Gastrocnemius medialis (tissue), 4 donors: ENCODE results near the gene SBF1. TPM values are rescaled to one million over a fixed set of nuclear protein-coding genes. Genes with fewer than 3 reads are reported as not detected.
"Not testable (repeated sequence)": the region's sequence is repeated elsewhere in the genome, so short reads cannot be mapped to it uniquely, and the experiment has no call there.

Experiments
- ATAC-seq, 2 donors: fragments of 150-250 bp; one replicate each; pipeline ENCODE4 v1.9.1; 2016
- DNase-seq, 2 donors: peaks; one replicate each; pipeline ENCODE4 v3.0.0-alpha.2; 2019
- H3K27ac ChIP-seq, 4 donors: fragments of 200-600 bp; sonication (generic); 1 replicate in 1 of 4; 2 replicates in 3 of 4; pipeline ENCODE4 v1.5.1; 2016 to 2018; ENCODE audit warnings: mild to moderate bottlenecking in 2 of 4, moderate library complexity in 1 of 4
- H3K27me3 ChIP-seq, 3 donors: fragments of 200-600 bp; sonication (generic) in 2 of 3; 1 replicate in 1 of 3; 2 replicates in 2 of 3; pipeline versions ENCODE4 v1.5.1 to v1.6.0; 2016 to 2019; ENCODE audit warnings: mild to moderate bottlenecking in 1 of 3, moderate library complexity in 1 of 3
- H3K36me3 ChIP-seq, 2 donors: fragments of 200-600 bp; sonication (generic) in 1 of 2; one replicate each; pipeline ENCODE4 v1.5.1; 2017 to 2018
- H3K4me1 ChIP-seq, 2 donors: fragments of 200-600 bp; sonication (generic) in 1 of 2; one replicate each; pipeline ENCODE4 v1.5.1; 2016 to 2017; ENCODE audit warnings: mild to moderate bottlenecking in 2 of 2
- H3K4me3 ChIP-seq, 4 donors: fragments of 200-600 bp; sonication (generic) in 3 of 4; 1 replicate in 1 of 4; 2 replicates in 3 of 4; pipeline ENCODE4 v1.5.1; 2016 to 2019; ENCODE audit warnings: mild to moderate bottlenecking in 2 of 4
- H3K9me3 ChIP-seq, 3 donors: fragments of 200-600 bp; sonication (generic) in 2 of 3; 1 replicate in 1 of 3; 2 replicates in 2 of 3; pipeline ENCODE4 v1.5.1; 2016 to 2019
- POLR2A ChIP-seq, 2 donors: fragments of 450-650 bp; IDR thresholded peaks; one replicate each; pipeline ENCODE4 v1.6.1; 2017; ENCODE audit warnings: antibody characterized with exemption in 2 of 2, mild to moderate bottlenecking in 2 of 2, moderate library complexity in 2 of 2
- in situ Hi-C, 4 donors: fragments of 200-750 bp; cut with MboI; loops; one replicate each; pipeline versions ENCODE4 v1.15.0 to v1.8.0; 2017; ENCODE audit warnings: low sequenced_read_pairs in 4 of 4
- intact Hi-C: fragments of 100-400 bp; cut with DNase I; formaldehyde crosslinking; loops from one replicate; pipeline ENCODE4 v1.15.1; 2023; ENCODE audit warnings: low total_unique reads
- total RNA-seq, 4 donors: library from RNA; depleted of rRNA; stranded (reverse); fragments of >200 nt; gene quantifications; one replicate each; pipeline versions ENCODE4 v1.1.0 to v1.2.3, GENCODE V29; 2016
- TF ChIP-seq, protein P1 (sequence below), 5 experiments: fragments of 450-650 bp in 3 of 5; fragments of 200-600 bp in 2 of 5; sonication (generic) in 2 of 5; IDR thresholded peaks in 4 of 5; conservative IDR thresholded peaks in 1 of 5; 1 replicate in 4 of 5; 2 replicates in 1 of 5; pipeline ENCODE4 v1.5.1; 2016 to 2019; ENCODE audit warnings: antibody characterized with exemption in 5 of 5, mild to moderate bottlenecking in 3 of 5, moderate library complexity in 3 of 5

The SBF1 gene
- total RNA-seq, 4 donors from 2014 or later: 50.5 to 116 (median 107) TPM

DNA sequence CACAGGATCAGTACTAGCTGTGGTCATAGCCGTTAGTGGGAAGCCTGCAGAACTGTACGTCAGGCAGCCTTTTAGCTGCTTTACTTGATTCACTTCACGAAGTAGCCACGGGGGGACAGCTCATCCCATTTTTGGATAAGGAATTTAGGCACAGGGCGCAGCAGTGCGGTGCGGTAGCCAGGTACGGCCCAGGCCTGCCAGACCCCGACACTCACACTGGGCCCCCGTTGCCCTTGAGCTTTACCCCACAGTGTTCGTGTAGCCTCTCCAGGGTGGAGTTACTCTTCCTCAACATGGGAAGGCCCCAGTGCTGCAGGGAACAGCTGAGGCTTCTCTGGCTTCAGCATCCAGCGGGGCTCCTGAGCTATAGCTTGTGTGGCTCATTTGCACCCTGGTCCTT is 59.4 kb downstream of the SBF1 start:
- H3K4me1 ChIP-seq: no peaks in the 10 kb centered on the region
- peaks cover 0 to 76% of the 10 kb centered on the region in 2 donors for H3K36me3 ChIP-seq
- in situ Hi-C loops (no loop called here), intact Hi-C loops (no loop called here)
- no peak for ATAC-seq
- no peaks in the 10 kb centered on the region for H3K9me3 ChIP-seq
- H3K27me3 ChIP-seq: no peaks in the 10 kb centered on the region
- TF ChIP-seq, protein P1, sequence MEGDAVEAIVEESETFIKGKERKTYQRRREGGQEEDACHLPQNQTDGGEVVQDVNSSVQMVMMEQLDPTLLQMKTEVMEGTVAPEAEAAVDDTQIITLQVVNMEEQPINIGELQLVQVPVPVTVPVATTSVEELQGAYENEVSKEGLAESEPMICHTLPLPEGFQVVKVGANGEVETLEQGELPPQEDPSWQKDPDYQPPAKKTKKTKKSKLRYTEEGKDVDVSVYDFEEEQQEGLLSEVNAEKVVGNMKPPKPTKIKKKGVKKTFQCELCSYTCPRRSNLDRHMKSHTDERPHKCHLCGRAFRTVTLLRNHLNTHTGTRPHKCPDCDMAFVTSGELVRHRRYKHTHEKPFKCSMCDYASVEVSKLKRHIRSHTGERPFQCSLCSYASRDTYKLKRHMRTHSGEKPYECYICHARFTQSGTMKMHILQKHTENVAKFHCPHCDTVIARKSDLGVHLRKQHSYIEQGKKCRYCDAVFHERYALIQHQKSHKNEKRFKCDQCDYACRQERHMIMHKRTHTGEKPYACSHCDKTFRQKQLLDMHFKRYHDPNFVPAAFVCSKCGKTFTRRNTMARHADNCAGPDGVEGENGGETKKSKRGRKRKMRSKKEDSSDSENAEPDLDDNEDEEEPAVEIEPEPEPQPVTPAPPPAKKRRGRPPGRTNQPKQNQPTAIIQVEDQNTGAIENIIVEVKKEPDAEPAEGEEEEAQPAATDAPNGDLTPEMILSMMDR (IDR thresholded peaks at IDR 0.05 in 4 of 5, conservative IDR thresholded peaks at IDR 0.05 in 1 of 5): no peak
- no peak for DNase-seq
- H3K4me3 ChIP-seq: no peak overlapping the region
- no peak overlapping the region for H3K27ac ChIP-seq

DNA sequence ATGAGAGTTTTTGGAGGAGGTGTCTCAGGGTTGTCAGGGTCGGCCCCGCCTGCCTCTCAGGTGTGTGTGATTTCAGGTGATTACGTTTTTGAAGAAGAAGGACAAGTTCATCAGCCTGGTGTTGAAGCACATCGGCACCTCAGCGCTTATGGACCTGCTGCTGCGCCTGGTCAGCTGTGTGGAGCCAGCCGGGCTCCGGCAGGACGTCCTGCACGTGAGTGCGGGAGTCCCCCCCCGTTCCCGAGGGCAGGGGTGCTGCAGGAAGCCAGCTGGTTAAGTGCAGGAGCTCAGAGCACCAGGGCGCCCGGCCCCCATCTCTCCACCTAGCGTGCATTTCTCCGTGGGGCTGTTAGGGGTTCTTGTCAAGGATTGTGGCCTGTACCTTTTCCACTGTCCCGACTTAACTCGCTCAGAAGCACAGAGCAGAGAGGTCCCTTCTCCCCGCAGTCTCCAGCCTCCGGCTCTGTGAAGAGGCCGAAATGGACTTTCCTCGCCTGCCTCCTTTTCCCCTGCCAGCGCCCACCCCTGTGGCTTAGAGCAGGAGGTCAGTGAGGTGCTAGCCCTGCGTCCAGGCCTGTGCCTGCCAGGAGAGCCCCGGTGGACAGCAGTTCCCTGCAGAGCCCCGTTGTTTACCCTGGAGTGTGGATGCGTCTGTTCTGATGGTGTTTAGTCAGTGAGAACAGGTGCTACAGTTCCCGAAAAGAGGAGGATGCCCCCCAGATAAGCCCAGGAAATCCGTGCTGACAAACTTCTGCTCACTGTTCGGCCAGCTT is 60.2 kb downstream of the SBF1 start:
- DNase-seq (no peak), ATAC-seq (no peak)
- no peaks in the 10 kb centered on the region for H3K9me3 ChIP-seq
- H3K36me3 ChIP-seq: peaks cover 0 to 70% of the 10 kb centered on the region in 2 donors
- H3K27me3 ChIP-seq: no peaks in the 10 kb centered on the region
- in situ Hi-C loops: no loop called here
- no peaks in the 10 kb centered on the region for H3K4me1 ChIP-seq
- no peak overlapping the region for H3K4me3 ChIP-seq
- TF ChIP-seq, protein P1 (IDR thresholded peaks at IDR 0.05 in 4 of 5, conservative IDR thresholded peaks at IDR 0.05 in 1 of 5): no peak
- no peak for TF ChIP-seq POLR2A (IDR thresholded peaks at IDR 0.05)
- H3K27ac ChIP-seq: no peak overlapping the region
- intact Hi-C loops: no loop called here

GRCh38 chr22:50408954-50409353 is 65.9 kb downstream of the SBF1 start:
- H3K36me3 ChIP-seq: peaks cover 0 to 36% of the 10 kb centered on the region in 2 donors

GRCh38 chr22:50408311-50408710 is 66.5 kb downstream of the SBF1 start:
- in situ Hi-C loops: no loop called here
- TF ChIP-seq, protein P1 (IDR thresholded peaks at IDR 0.05 in 4 of 5, conservative IDR thresholded peaks at IDR 0.05 in 1 of 5): no peak
- no peak for TF ChIP-seq POLR2A (IDR thresholded peaks at IDR 0.05)
- no peak overlapping the region for H3K27ac ChIP-seq
- H3K4me1 ChIP-seq: peaks cover 0 to 4% of the 10 kb centered on the region in 2 donors
- no peak overlapping the region for H3K4me3 ChIP-seq
- intact Hi-C loops: no loop called here
- ATAC-seq (no peak), DNase-seq (no peak)
- H3K27me3 ChIP-seq: no peaks in the 10 kb centered on the region
- H3K9me3 ChIP-seq: no peaks in the 10 kb centered on the region
- H3K36me3 ChIP-seq: peaks cover 0 to 30% of the 10 kb centered on the region in 2 donors

More at GRCh38 chr22:50408954-50409353, 65.9 kb downstream of the SBF1 start:
- H3K27me3 ChIP-seq, H3K4me3 ChIP-seq, H3K4me1 ChIP-seq, H3K9me3 ChIP-seq, intact Hi-C loops, DNase-seq, ATAC-seq, H3K27ac ChIP-seq, in situ Hi-C loops: not testable (repeated sequence)

DNA sequence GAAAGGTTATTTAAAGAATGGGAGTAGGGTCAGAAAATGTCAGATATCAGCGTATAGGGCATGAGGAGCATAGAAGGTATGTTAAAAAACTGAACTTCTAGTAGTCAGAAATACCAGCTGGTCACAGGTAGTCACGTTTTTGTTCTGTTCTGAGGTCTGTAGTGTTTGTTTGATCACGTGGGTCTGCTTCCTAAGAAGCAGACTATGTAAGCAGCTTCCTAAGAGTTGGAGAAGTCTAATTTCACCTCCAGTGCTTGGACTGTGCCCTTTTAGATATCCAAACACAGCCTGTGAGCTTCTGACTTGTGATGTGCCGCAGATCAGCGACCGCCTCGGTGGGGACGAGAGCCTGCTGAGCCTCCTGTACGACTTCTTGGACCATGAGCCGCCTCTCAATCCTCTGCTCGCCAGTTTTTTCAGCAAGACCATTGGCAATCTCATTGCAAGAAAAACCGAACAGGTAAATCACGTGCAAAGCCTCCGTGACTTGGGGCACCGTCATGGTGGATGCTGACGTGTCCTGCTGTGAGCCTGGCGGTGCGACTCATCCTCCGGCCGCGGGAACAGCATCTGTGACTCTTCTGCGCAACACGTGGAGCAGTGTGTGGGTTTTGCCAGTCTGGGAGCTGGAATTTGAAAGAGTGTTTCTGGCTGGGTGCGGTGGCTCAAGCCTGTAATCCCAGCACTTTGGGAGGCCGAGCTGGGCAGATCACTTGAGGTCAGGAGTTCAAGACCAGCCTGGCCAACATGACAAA is 68.2 kb downstream of the SBF1 start:
- ATAC-seq (no peak), DNase-seq (no peak)
- TF ChIP-seq, protein P1 (IDR thresholded peaks at IDR 0.05 in 4 of 5, conservative IDR thresholded peaks at IDR 0.05 in 1 of 5): no peak
- TF ChIP-seq POLR2A (IDR thresholded peaks at IDR 0.05): no peak
- intact Hi-C loops (no loop called here), in situ Hi-C loops (no loop called here)
- Histone ChIP-seq H3K27ac (no peak overlapping the region), H3K27me3 (no peaks in the 10 kb centered on the region), H3K4me3 (no peak overlapping the region), H3K36me3 (peaks cover 0 to 26% of the 10 kb centered on the region in 2 donors), H3K4me1 (peaks cover 0 to 4% of the 10 kb centered on the region in 2 donors), H3K9me3 (no peaks in the 10 kb centered on the region)
